Nephron (organoid): ENCODE data around the gene FRY.

ENCODE experiments used
- H3K27ac Mint-ChIP-seq, 3 experiments: 2 replicates each; pipeline ENCODE4 v1.8.0; 2020; ENCODE audit warnings: mixed read lengths in 3 of 3, mild to moderate bottlenecking in 2 of 3, moderate library complexity in 1 of 3
- H3K27me3 Mint-ChIP-seq: 2 replicates; pipeline ENCODE4 v1.8.0; 2021; ENCODE audit warnings: low read depth, mild to moderate bottlenecking, moderate library complexity, mixed read lengths
- H3K36me3 Mint-ChIP-seq: 2 replicates; pipeline ENCODE4 v1.8.0; 2020; ENCODE audit warnings: low read depth, mixed read lengths
- H3K4me1 Mint-ChIP-seq: 2 replicates; pipeline ENCODE4 v1.8.0; 2020; ENCODE audit warnings: mixed read lengths
- H3K4me3 Mint-ChIP-seq, 3 experiments: 2 replicates each; pipeline ENCODE4 v1.8.0; 2020; ENCODE audit warnings: mild to moderate bottlenecking in 3 of 3, mixed read lengths in 3 of 3, moderate library complexity in 2 of 3
- H3K9me3 Mint-ChIP-seq: 2 replicates; pipeline ENCODE4 v1.8.0; 2020; ENCODE audit warnings: mixed read lengths
- TF ChIP-seq, protein P1 (sequence below), 3 experiments: fragments of 200-600 bp; sonication (generic); IDR thresholded peaks; one replicate each; pipeline ENCODE4 v1.5.0; 2021; ENCODE audit warnings: antibody characterized with exemption in 3 of 3; ENCODE audit not compliant: unreplicated experiment in 3 of 3

The FRY gene

DNA sequence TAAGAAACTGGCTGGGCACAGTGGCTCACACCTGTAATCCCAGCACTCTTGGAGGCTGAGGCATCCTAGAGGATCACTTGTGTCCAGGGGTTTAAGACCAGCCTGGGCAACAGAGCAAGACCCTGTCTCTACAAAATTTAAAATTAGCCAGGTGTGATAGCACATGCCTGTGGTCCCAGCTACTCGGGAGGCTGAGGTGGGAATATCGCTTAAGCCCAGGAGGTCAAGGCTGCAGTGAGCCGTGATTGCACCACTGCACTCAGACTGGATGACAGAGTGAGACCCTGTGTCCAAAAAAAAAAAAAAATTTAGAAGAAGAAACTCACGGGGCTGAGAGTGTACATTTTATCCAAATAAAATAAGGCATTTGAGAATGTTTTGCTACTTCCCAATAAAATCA is 224.7 kb downstream of the FRY start:
- Mint-ChIP-seq H3K27ac (no peak overlapping the region), H3K4me3 (no peak overlapping the region), H3K36me3 (no peaks in the 10 kb centered on the region), H3K27me3 (no peaks in the 10 kb centered on the region), H3K4me1 (peaks cover 16% of the 10 kb centered on the region), H3K9me3 (no peaks in the 10 kb centered on the region)
- TF ChIP-seq, protein P1, sequence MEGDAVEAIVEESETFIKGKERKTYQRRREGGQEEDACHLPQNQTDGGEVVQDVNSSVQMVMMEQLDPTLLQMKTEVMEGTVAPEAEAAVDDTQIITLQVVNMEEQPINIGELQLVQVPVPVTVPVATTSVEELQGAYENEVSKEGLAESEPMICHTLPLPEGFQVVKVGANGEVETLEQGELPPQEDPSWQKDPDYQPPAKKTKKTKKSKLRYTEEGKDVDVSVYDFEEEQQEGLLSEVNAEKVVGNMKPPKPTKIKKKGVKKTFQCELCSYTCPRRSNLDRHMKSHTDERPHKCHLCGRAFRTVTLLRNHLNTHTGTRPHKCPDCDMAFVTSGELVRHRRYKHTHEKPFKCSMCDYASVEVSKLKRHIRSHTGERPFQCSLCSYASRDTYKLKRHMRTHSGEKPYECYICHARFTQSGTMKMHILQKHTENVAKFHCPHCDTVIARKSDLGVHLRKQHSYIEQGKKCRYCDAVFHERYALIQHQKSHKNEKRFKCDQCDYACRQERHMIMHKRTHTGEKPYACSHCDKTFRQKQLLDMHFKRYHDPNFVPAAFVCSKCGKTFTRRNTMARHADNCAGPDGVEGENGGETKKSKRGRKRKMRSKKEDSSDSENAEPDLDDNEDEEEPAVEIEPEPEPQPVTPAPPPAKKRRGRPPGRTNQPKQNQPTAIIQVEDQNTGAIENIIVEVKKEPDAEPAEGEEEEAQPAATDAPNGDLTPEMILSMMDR (IDR thresholded peaks at IDR 0.05; ENCODE audit: unreplicated experiment in 3 of 3) = no peak

DNA sequence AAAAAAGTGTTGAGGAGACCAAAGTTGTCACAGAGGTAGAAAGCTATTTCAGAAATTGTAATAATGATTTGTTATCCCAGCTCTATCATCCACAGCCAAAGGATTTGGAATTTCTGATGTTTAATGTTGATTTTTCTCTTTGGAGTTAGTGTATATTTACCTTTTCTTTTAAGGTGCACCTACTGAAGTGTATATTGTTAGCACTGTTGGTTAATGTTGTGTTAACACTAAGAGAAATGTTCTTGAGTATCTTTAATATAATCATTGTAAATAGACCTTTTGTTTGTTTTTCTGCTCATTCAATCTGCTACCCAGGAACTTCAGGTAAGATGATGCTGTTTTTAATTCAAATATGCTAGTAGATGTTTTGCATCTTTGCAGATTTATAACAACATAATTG is 226.1 kb downstream of the FRY start:
- no peak overlapping the region for H3K27ac Mint-ChIP-seq
- TF ChIP-seq, protein P1 (IDR thresholded peaks at IDR 0.05; ENCODE audit: unreplicated experiment in 3 of 3) = no peak
- peaks cover 27% of the 10 kb centered on the region for H3K4me1 Mint-ChIP-seq
- H3K9me3 Mint-ChIP-seq = no peaks in the 10 kb centered on the region
- H3K36me3 Mint-ChIP-seq = no peaks in the 10 kb centered on the region
- H3K4me3 Mint-ChIP-seq = no peak overlapping the region
- no peaks in the 10 kb centered on the region for H3K27me3 Mint-ChIP-seq

DNA sequence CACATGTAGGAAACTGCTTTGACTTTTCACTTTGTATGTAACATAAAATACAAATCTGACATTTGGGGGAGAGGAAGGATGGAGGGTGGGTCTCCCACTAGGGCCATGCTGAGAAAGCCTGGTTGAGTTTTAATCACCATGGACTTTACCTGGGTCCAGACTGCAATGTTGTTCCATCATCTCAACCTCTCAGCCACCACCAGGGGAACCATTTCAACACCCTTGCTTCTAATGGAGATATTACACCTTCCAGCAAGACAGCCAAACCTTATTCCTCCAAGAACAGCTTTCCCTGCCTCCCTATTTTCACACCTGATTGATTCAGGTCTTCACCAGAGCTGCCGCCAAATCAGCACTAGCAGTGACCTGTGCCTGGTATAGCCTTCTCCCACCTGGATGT is 227.5 kb downstream of the FRY start:
- Mint-ChIP-seq H3K36me3 (no peaks in the 10 kb centered on the region), H3K4me1 (peaks cover 27% of the 10 kb centered on the region), H3K9me3 (no peaks in the 10 kb centered on the region), H3K27me3 (no peaks in the 10 kb centered on the region), H3K27ac (peak overlapping the region; percentile 30 to 82 (median 60)), H3K4me3 (no peak overlapping the region)
- TF ChIP-seq, protein P1 (IDR thresholded peaks at IDR 0.05; ENCODE audit: unreplicated experiment in 3 of 3) = peak in 1 of 3 experiments; percentile 5

DNA sequence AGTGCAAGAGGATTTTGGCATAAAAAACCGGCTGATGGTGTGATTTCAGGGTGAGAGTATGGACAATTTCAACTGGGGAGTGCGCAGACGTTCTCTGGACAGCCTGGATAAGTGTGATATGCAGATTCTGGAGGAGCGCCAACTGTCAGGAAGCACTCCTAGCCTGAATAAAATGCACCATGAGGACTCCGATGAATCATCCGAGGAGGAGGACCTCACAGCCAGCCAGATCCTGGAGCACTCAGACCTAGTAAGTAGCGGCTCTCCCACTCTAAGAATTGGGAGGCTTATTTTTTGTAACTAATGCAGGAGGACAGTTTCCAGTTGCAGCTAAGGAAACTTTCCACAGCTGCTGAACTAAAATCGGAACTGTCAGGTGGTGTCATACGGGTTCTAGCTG is 230.0 kb downstream of the FRY start:
- H3K9me3 Mint-ChIP-seq = no peaks in the 10 kb centered on the region
- H3K36me3 Mint-ChIP-seq = peaks cover 10% of the 10 kb centered on the region
- TF ChIP-seq, protein P1 (IDR thresholded peaks at IDR 0.05; ENCODE audit: unreplicated experiment in 3 of 3) = no peak
- peak overlapping the region in 2 of 3 experiments; percentile 1 to 31 for H3K4me3 Mint-ChIP-seq
- peaks cover 31% of the 10 kb centered on the region for H3K4me1 Mint-ChIP-seq
- peak overlapping the region; percentile 84 to 90 (median 87) for H3K27ac Mint-ChIP-seq
- no peaks in the 10 kb centered on the region for H3K27me3 Mint-ChIP-seq

DNA sequence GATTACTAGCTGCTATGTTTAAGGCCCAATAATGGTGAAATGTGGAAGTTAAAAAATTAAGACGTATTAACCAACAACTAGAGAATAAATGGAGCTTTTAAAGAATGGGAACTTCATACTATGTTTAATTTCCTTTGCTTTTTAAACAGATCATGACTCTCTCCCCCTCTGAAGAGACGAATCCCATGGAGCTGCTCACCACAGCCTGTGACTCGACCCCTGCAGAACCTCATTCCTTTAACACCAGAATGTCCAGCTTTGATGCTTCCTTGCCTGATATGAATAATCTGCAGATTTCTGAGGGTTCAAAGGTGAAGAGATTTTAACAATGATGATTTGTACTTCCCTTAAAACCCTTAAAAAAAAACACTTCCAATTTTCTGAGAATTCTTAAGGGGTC is 230.6 kb downstream of the FRY start:
- H3K27me3 Mint-ChIP-seq = no peaks in the 10 kb centered on the region
- H3K27ac Mint-ChIP-seq = peak overlapping the region; percentile 84 to 90 (median 87)
- TF ChIP-seq, protein P1 (IDR thresholded peaks at IDR 0.05; ENCODE audit: unreplicated experiment in 3 of 3) = no peak
- H3K4me1 Mint-ChIP-seq = peaks cover 31% of the 10 kb centered on the region
- H3K9me3 Mint-ChIP-seq = no peaks in the 10 kb centered on the region
- H3K4me3 Mint-ChIP-seq = no peak overlapping the region
- H3K36me3 Mint-ChIP-seq = peaks cover 10% of the 10 kb centered on the region

DNA sequence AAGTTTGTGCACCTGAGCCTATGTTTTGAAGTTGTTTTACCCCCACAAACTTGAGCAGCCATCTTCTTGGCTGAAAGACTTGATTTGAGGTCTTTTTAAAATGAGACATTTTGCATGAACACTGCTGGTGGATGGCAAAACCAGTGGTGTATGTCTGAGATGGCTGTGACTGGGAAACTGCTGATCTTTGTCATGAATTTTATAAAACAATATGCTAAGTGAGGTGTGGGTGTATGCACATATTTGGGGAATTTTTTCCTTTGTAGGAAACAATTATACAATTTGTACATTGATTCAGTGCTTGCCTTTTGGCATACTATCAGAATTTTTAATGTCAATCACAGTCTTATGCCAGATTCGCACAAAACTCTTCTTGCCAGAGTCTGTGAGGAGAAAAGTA is 231.0 kb downstream of the FRY start:
- TF ChIP-seq, protein P1 (IDR thresholded peaks at IDR 0.05; ENCODE audit: unreplicated experiment in 3 of 3) = no peak
- Mint-ChIP-seq H3K4me3 (no peak overlapping the region), H3K27me3 (no peaks in the 10 kb centered on the region), H3K36me3 (peaks cover 15% of the 10 kb centered on the region), H3K27ac (peak overlapping the region in 2 of 3 experiments; percentile 87 to 90), H3K4me1 (peaks cover 31% of the 10 kb centered on the region), H3K9me3 (no peaks in the 10 kb centered on the region)
